Measurements from ENCODE around the gene OR11G2.
"Not testable (repeated sequence)": the region's sequence is repeated elsewhere in the genome, so short reads cannot be mapped to it uniquely, and the experiment has no call there.

Gene OR11G2

GRCh38 chr14:20190596-20190995 lies at the start of gene OR11G2:
Gene OR11G2 (plus strand): TSS chr14:20190896. CDS start chr14:20197438, 6,542 bp downstream.
- DNase-seq (ENCODE audit: low read depth), result no peak

- no peak for DNase-seq (ENCODE audit: low read depth)
Measured at GRCh38 chr14:20143911-20144310, 46.8 kb upstream of the OR11G2 start.

GRCh38 chr14:20144820-20145219 lies 45.9 kb upstream of the OR11G2 start:
- no peak for DNase-seq (ENCODE audit: low read depth)

GRCh38 chr14:20164462-20164861 lies 26.2 kb upstream of the OR11G2 start:
- no peak for DNase-seq (ENCODE audit: low read depth)

- DNase-seq (ENCODE audit: low read depth), result no peak
Measured at GRCh38 chr14:20167091-20167490, 23.6 kb upstream of the OR11G2 start.

GRCh38 chr14:20169852-20170251 lies 20.8 kb upstream of the OR11G2 start:
- not testable (repeated sequence) for DNase-seq (ENCODE audit: low read depth)

GRCh38 chr14:20174205-20174604 lies 16.5 kb upstream of the OR11G2 start:
- not testable (repeated sequence) for DNase-seq (ENCODE audit: low read depth)

GRCh38 chr14:20176330-20176729 lies 14.4 kb upstream of the OR11G2 start:
- DNase-seq (ENCODE audit: low read depth), result no peak

GRCh38 chr14:20177433-20177974 lies 13.2 kb upstream of the OR11G2 start:
- DNase-seq (ENCODE audit: low read depth), result no peak

GRCh38 chr14:20179218-20179617 lies 11.5 kb upstream of the OR11G2 start:
- DNase-seq (ENCODE audit: low read depth), result no peak

- DNase-seq (ENCODE audit: low read depth), result no peak
Measured at GRCh38 chr14:20179880-20180279, 10.8 kb upstream of the OR11G2 start.

- DNase-seq (ENCODE audit: low read depth), result no peak
Measured at GRCh38 chr14:20180486-20180885, 10.2 kb upstream of the OR11G2 start.

GRCh38 chr14:20184181-20184580 lies 6.5 kb upstream of the OR11G2 start:
- DNase-seq (ENCODE audit: low read depth), result no peak

- no peak for DNase-seq (ENCODE audit: low read depth)
Measured at GRCh38 chr14:20191396-20191795, 700 bp downstream of the OR11G2 start.

GRCh38 chr14:20194101-20194500 lies 3.4 kb downstream of the OR11G2 start:
- DNase-seq (ENCODE audit: low read depth), result no peak

GRCh38 chr14:20195170-20195569 lies 4.5 kb downstream of the OR11G2 start:
- DNase-seq (ENCODE audit: low read depth), result not testable (repeated sequence)

GRCh38 chr14:20195911-20196310 lies 5.2 kb downstream of the OR11G2 start:
- no peak for DNase-seq (ENCODE audit: low read depth)

GRCh38 chr14:20197459-20197858 lies 6.8 kb downstream of the OR11G2 start:
- no peak for DNase-seq (ENCODE audit: low read depth)

- DNase-seq (ENCODE audit: low read depth), result no peak
Measured at GRCh38 chr14:20198991-20199390, 8.3 kb downstream of the OR11G2 start.

- DNase-seq (ENCODE audit: low read depth), result no peak
Measured at GRCh38 chr14:20204721-20205120, 14.0 kb downstream of the OR11G2 start.

GRCh38 chr14:20209595-20209994 lies 18.9 kb downstream of the OR11G2 start:
- DNase-seq (ENCODE audit: low read depth), result no peak

- DNase-seq (ENCODE audit: low read depth), result not testable (repeated sequence)
Measured at GRCh38 chr14:20212406-20212805, 21.7 kb downstream of the OR11G2 start.

GRCh38 chr14:20215196-20215595 lies 24.5 kb downstream of the OR11G2 start:
- DNase-seq (ENCODE audit: low read depth), result no peak

GRCh38 chr14:20219033-20219432 lies 28.3 kb downstream of the OR11G2 start:
- DNase-seq (ENCODE audit: low read depth), result no peak

GRCh38 chr14:20223410-20223809 lies 32.7 kb downstream of the OR11G2 start, which contains the start of gene OR11H6:
Gene OR11H6 (plus strand): TSS chr14:20223710. CDS start chr14:20223710, 0 bp downstream.
- no peak for DNase-seq (ENCODE audit: low read depth)

Data from activated gamma-delta T cell treated with anti-CD3 and anti-CD28 coated beads, Interleukin-2, amount 50 U/mL, for 16 hours (primary cell).